ENCODE data around the gene GNAZ.

The GNAZ gene

DNA sequence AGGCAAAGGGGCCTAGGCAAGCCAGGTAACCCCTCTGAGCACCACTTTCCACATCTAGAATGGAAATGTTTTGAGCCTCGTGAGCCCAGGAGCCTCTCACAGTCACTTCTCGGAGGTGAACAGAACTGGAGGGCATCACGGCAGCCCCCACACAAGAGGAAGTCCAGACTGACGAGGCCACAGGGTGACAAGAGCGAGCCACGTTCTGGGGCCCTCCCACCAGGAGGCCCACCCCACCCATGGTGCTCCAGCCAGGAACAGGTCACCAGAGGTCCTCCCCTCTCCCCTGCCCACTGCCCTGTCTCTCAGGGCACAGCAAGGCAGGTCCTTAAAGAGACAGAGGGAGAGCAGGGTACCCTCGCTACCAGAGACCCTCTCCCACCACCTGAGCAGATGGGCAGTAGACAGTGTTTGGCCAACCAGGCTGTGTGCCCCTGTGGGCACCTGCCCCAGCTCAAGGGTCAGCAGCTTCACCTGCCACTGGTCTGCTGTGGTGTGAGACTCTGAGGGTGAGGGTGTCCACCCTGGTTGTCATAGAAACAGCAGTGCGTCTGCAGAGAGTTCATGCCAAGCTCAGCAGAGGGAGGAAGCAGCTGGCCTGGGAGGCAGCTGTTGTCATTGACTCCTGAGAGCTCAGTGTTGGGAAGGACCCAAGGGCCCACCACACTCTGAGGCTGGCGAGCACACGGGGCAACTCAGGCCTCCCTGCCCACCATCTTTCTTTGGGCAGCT, 40.0 kb downstream of the GNAZ start:
- no peak for DNase-seq

GRCh38 chr22:23110922-23111527, 40.7 kb downstream of the GNAZ start:
- no peak for DNase-seq

- DNase-seq: no peak
Measured at GRCh38 chr22:23112472-23113012, 42.2 kb downstream of the GNAZ start.

GRCh38 chr22:23113067-23113846, 42.9 kb downstream of the GNAZ start:
- peak; percentile 17 for DNase-seq

DNA sequence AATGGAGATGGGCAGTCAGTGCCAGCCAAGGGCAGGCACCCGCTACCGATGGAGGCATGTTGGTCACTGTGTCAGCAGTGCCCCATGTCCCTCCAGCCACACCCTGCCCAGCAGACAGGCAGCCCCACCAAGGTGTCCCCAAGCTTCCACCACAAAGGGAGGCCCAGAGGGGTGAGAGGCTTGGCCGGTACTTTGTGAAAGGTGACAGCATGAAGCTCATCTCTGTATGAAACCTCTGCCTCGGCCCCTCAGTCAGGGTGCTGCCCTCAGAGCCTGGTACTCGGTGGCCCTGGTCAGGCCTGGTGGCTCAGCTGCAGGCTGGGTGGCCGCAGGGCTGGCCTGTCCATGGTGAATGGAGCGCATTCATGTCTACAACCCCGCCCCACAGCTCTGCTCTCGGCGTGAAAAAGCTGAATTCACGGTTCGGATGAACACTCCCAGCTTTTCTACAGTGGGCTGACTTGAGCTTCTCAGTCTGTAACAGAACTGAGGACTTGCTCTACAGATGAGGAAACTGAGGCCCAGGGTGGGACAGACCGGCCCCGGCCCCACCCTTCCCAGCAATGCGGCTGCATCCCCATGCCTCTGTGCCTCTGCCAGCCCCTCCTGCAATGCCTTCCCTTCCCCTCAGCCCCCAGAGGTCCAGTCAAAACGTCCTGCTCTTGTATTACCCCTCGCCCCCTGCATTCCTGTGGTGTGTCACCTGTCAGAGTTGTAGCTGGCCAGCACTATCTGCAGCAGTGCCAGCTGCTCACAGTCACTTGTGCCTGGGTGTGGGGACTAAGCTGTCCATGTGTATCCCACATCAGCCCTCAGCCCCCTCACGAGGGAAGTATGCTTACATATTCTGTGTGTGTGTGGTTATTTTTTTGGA, 43.8 kb downstream of the GNAZ start:
- no peak for DNase-seq

DNA sequence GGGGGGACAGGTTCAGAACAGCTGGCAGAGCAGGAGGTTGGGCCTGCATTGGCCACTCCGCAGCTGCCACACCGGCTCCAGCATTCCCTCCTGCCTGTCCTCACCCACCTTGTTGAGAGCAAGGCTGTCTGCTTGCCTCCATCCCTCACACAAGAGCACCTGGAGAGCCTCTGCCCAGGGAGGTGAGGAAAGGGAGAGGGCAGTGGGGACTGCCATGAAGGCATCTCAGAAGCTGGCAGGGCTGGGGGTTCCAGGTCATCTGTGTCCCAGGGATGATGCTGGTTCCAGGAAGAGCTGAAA, 44.4 kb downstream of the GNAZ start:
- DNase-seq: no peak

- no peak for DNase-seq
Measured at GRCh38 chr22:23115369-23115768, 45.0 kb downstream of the GNAZ start.

GRCh38 chr22:23115825-23116494, 45.6 kb downstream of the GNAZ start:
- DNase-seq: no peak

- DNase-seq: no peak
Measured at GRCh38 chr22:23116506-23117263, 46.4 kb downstream of the GNAZ start.

GRCh38 chr22:23117275-23117674, 47.0 kb downstream of the GNAZ start:
- DNase-seq: no peak

DNA sequence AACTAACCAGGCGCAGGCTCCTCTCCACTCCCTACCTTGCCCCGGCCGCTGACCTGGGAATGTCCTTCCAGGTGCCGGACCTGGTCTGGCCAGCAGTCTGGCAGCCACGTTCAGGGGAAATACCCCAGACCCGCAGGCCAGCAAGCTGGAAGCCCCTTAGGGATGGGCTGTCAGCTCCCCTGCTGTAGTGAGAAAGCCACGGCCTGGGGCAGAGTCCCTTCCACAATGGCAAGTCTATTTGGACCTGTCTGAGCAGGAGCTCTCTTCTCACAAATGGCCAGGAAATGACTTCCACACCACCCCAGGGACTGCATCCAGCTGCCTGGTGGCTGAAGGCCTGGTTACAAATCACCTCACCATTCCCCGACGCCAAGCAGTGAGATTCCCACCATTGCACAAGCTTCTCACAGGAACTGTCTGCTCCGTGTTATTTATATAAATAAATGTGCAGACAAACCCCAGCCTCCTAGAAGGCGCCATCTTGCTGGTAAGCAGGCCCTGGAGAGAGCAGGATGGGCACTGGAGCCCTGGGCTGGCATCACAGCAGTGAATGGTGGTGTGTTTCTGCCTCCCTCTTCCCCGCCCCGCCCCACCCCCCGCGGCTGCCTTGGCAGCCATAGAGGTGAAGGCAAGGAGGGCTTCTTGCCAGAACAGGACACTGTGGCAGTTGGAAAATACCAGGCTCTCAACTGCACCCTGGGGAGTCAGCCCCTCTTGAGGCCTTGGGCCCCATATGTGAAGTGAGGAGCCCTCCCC, 47.8 kb downstream of the GNAZ start:
- no peak for DNase-seq

- DNase-seq: no peak
Measured at GRCh38 chr22:23118647-23119493, 48.6 kb downstream of the GNAZ start.

GRCh38 chr22:23119494-23120414, 49.4 kb downstream of the GNAZ start:
- DNase-seq: no peak

GRCh38 chr22:23120415-23120899, 50.1 kb downstream of the GNAZ start:
- no peak for DNase-seq

GRCh38 chr22:23121000-23121421, 50.7 kb downstream of the GNAZ start:
- DNase-seq: no peak

DNA sequence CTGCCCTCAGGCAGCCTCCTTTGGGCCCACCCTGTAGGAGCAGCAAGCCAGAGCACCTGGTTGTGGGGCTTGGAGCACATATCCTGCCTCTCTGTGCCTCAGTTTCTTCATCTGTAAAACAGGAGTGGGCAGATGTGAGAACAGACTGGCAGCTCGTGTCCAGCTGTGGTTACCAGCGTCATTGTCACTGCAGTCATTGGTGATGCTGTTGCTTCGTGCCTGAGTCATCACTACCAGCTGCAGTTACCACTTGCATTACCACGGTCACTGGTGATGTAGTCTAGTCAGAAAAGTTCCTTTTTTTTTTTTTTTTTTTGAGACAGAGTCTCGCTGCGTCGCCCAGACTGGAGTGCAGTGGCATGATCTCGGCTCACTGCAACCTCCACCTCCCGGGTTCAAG, 51.1 kb downstream of the GNAZ start:
- no peak for DNase-seq

- DNase-seq: no peak
Measured at GRCh38 chr22:23122216-23122957, 52.1 kb downstream of the GNAZ start.

All from EL (cell line).